SIG-M5 (cell line): Measurements from ENCODE around the gene TMEM217.
A peak's percentile ranks its signal among the peaks of the same experiment; 100 is the strongest.

Experiments used
- DNase-seq: peaks from one replicate; lab custom pipeline; 2025; lab: John Stamatoyannopoulos, UW

The TMEM217 gene

DNA sequence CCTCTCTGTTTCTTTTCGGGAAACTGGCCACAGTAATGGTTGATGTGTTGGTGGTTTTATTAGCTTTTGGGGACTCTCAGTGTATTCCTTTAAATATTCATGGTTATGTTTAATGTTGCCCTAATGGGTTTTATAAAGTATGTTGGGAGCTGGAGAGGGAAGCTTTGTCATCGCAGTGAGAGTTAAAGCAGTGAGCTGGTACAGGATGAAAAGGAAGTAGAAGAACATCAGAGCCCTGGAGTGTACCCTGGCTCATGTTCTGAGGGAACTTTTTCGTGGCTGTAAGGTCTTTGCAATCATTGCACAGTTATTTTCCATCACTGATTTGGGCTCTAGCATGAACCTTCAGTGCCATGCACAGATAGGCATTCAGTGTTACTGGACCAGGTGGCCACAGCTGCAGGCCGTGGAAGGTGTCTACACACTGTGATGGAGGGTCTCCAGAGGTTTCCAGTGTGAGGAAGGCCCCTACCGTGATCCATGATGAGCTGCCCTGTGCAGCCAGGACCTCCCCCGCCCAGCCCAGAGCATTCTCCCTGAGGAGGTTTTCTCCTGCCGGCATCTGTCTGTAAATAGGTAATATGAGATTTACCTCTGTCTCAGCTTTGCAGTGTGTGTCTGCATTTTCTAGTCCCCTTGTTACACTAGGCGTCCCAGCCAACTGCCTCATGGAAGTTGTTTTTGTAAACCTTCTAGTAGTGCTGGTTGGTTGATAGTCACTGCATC, 22.4 kb upstream of the TMEM217 start:
- no peak for DNase-seq

DNA sequence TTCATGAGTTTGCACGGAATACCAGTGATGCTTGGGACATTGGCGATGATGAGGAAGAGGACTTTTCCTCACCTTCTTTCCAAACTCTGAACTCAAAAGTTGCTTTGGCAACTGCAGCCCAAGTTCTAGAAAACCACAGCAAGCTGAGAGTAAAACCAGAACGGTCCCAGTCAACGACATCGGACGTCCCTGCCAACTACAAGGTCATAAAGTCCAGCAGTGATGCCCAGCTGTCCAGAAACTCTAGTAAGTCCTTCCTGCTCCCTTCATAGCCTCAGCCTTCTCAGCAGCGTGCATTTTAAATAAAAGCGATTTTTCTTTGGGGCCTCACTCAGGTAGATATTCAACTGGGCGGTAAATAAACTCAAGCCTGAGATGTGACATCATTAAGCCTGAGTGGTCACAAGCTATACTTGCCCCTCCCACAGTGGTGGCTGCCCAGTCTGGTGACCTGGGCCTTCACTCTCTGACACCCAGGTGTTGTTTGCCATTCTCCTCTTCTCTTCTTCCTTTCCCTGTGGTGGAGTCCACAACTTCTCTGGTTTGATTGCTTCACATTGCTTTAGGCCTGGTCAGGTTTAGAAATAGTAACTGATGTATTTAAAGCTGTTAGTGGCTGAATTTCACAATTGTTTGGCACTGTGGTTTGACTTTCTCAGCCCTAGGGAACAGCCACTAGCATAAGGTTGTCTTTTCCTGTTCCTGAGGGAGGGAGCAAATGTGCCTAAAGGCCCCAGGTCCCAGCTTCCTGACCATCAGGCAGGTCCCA, 21.6 kb upstream of the TMEM217 start:
- DNase-seq: peak; percentile 52

DNA sequence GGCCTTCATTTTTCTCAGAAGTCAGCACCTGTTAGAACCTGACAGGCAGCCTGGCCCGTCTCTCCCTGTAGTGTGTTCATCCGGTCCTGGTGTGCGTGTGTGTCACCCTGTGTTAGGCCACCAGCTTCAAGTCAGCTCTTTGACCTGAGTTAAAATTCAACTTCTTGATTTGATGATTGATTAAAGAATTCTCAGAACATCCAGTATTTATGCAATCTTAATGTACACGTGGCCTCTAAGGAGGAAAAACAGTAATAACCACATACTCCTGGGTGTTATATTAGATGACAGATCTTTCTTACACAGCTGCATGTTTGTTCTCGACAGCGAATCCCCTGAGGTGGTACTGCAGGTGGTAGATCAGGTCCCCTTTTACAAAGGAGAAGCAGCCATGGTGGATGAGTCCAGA, 19.1 kb upstream of the TMEM217 start:
- DNase-seq: no peak

DNA sequence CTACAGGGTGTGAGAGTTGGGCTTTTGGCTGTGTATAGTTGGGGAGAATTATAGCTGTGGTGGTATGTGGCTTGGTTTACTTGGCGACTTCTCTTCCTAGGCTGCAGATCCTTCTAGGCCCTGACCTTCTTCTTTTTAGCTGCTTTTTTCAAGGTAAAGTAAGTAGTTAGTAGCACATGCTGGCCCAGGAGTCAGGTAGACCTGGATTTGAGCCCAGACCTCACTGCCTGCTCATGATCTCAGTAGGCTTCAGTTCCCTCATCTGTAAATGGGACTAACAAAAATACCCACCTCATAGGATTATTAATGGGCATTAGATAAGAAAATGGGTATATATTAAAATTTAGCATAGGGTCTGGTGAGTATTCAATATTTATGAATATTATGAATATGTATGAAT, 17.4 kb upstream of the TMEM217 start:
- no peak for DNase-seq

DNA sequence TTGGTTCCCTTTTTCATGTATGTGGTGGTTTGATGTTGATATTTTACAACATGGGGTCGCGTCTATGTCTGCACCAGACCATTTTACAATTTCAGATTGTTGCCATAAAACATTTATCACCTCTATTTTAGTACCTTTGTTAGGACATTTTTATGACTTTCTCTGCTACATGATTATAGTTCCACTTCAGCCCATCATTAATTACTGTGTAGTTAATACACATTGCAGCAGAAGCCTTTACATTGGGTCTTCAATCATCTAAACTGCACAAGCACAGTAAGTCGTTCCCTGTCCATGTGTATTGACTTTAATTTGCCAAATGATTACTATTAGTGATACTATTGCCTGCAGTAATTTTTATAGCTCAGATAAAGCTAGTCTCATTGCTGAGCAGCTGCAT, 15.7 kb upstream of the TMEM217 start:
- DNase-seq: no peak

DNA sequence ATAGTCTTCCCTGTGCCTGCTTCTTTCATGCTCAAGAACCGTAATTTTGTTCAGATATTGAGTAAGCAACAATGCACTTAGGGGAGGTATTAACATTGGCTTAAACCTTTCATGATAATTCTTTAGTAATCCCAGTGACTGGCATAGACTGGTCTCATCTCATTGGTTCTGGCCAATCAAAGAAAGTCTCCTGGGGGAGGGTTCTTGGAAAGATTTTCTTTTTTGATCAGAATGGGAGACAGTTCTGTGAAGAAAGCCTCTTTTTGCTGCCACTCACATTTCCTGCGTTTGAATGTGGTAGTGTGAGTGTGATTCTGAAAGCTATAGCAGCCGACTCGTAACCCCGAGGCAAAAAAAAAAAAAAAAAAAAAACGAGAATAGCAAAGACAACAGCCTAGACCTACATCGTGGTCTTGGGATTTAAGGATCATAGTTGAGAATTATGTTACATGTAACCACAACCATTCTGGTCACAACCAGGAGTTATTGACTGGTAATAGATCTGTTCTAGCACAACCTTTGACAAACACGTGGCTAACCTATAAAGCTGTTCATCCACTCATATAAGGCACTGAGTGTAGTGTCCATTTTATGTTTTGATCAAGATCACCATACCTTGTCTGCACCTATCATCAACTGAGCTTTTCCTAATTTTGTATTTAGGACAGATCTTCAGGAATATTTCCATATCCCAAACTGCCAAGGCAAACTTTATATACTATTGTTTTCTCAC, 15.1 kb upstream of the TMEM217 start:
- no peak for DNase-seq

DNA sequence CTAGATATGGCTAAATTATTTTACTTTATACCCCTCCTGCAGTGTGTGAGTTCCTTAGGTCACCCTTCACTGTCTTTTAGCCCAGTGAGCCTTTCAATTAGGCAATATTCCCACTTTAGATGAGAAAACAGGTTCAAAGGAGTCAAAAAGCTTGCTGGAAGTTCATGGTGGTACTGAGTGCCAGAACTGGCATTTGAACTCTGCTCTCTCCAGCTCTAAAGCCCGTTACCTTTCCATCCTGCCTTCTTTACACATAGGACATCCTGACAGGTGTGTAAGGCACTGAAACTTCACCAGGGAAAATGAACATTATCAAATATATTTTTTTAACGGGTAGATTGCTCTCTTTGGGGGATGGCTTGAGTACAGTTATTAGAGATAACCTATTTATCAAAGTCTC, 11.2 kb upstream of the TMEM217 start:
- no peak for DNase-seq

DNA sequence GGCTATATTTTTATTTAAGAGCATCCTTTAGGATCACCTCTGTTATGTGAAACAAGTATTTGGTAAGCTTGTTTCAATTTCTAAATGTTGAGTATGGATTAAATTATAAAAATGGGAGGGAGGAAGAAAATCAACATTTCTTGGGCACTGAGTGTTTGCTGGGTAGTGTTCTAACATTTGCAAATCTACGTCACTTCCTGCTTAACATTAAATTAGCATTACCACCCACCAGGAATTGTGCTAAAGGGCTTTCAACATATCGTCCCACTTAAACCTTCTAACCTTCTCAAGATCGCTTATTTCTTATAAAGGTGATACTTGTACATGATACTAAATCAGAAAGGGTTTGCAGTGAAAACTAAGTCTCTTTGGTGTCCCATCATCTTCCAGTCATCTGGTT, 7.9 kb upstream of the TMEM217 start:
- no peak for DNase-seq

DNA sequence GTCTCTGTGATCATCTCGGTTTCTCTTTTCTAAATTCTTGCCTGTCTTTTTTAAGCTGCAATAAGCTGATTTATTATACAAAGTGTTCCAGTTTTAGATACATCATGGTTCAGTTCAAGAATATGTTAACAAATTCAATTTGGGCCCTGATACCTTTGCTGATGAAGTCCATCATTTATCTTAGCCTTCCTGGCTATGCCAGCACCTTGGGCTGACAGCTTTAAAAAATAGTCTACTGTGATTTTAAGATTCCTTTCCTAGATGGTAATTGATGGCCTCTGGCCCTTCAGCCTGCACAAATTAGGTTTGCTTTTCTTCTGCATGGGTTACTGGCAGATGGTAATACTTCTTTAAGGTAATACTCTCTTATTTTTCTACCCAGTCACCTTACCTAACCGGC, 7.1 kb upstream of the TMEM217 start:
- DNase-seq: no peak

DNA sequence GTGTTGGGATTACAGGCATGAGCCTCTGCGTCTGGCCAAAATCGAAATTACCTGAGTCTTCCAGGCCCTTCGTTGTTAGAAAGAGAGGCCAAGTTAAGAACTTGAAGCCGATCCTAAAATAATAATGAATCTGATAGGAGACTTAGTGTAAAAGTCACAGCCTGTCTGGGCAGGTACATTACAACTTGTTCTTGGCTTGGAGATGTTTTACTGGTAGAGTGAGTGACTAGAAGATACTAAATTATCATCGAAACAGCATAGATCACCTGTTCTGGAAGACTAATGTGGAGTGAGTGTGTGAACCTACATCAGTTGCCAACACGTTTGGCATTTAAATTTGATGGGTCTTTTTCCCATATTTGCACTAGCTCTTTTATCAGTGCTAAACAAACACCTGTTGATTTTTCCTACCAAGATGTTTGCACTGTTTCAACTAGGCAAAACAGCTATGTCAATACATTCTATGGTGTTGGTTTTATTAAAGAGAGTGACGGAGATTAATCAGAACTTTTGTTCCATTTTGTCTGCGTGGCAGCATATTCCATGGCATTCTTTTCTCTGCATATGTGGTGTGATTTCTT, 4.6 kb upstream of the TMEM217 start:
- no peak for DNase-seq

DNA sequence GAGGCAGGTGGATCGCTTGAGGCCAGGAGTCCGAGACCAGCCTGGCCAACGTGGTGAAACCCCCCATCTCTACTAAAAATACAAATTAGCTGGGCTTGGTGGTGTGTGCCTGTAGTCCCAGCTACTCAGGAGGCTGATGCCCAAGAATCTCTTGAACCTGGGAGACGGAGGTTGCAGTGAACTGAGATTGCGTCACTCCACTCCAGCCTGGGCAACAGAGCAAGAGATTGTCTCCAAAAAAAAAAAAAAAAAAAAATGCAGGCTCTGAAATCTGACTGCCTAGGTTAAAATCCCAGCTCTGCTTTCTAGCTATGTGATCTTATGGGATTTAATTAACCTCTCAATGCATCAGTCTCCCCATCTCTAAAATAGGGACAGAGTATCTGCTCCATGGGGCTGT, 3.3 kb upstream of the TMEM217 start:
- DNase-seq: no peak

DNA sequence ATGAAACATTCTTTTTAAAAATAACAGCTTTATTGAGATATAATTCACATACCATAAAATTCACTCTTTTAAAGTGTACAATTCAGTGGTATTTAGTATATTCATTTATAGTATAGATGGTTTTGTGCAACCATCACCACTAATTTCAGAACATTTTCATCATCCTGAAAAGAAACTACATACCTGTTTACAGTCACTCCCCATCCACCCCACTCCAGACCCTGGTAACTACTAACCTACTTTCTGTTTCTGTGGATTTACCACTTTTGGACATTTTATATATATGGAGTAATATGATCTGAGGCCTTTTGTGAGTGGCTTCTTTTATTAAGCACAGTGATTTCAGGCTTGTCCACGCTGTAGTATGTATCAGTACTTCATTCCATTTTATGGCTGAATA, 2.5 kb upstream of the TMEM217 start:
- no peak for DNase-seq

DNA sequence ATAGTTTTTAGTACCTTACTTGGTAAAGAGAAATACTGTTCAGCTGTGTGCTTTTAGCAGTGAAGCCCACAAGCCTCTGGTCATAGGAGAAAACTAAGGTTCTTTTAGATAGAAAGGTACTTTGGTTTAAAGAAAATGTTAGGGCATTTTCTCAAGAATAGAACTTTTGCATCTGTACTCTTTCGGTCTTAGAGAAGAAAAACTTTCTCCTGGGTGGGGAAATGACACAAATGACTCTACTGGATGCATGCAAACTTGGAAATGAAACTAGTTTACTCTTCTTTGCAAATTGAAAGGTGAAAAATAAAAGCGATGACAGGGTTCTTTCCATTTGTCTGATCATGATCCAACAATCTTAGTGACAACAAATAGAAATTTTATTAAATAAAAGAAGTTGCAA, 2.1 kb upstream of the TMEM217 start:
- no peak for DNase-seq

DNA sequence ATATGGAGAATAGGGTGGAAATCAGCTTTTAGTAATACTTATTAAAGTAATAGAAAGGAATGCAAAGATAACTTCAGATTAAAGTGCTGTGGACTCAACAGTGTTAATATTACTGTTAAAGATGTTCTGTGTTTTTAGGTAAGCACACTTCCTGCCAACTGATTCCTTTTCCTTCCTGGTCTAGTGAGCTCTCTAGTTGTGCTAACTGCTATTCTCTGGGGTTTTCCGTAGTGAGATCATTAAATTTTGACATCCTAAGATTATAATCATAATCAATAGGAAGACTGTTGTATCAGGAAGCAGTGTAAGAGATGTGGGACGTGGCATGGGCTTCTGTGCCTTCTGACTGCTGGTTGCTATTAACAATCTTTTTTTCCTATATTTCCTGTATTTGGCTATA, 1.2 kb upstream of the TMEM217 start:
- DNase-seq: no peak

DNA sequence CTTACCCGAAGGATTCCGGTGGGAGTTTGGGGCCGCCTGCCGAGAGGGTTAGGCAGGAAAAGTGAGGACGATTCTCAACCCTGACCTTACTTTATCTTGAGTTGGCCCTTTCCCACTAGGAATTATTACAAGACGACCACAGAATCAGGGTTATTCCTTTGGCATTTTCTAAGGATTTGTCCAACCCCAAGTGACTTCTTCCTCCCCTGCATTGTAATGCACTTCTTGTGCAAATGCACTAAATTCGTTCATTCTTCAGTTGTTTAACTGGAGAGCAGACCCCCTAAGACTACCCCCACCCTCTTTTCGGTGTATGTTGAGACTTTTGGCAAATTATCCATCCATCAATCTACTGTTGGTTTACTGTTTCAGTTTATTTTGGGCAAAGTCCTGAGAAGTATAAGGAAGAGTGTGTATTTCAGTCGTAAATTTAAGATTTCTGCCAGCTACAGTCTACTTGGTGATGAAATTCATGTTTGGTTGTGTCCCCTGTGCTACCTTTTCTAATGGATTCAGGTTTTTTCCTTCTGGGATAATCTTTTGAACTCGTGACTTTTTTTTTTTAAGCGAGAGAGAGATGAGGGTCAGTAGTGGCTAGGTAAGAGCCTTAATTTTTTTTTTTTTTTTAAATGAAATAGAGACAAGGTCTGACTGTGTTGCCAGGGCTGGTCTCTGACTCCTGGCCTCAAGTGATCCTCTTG, 611 bp upstream of the TMEM217 start:
- no peak for DNase-seq

DNA sequence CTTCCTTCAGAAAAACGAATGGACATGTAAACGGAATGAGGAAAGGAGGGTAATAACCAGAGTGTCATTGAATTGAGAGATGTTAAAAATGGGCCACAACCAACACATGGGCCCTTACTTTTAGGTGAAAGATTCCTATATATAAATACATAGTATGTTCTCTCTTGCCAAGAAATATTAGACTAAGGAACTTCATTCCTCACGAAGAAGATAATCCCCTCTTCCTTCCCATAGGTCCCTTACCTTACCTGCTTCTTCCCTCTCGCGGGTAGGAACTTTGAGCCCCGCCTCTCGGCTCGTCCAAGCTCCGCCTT, 667 bp downstream of the TMEM217 start:
- no peak for DNase-seq

DNA sequence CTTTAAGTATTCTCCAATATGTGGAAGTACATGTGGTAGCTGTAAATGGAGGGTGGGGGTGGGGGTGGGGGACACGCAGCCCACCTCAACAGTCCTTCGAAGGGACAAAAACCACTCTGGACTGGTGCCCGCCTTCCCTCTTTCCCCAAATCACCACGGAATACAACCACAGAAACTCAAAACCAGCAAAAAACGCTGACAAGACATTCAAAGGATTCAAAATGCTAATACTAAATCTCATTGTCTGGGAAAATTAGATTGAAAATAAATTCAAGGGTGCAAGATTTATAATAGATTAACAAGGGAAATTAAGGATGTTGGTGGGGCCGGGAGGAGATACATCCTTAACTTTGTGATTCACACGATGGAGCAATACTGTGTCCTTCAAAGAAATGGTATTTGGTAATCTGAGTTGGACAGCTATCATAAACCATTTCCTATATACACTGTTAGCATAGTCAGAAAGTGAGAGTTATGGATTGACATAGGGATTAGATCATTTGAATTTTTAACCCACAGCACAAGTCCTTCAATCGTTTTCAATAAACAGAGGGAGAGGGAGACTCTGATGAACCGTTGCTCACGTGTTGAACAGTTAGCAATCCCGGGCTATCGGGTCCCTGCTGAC, 1.1 kb downstream of the TMEM217 start:
- DNase-seq: no peak

DNA sequence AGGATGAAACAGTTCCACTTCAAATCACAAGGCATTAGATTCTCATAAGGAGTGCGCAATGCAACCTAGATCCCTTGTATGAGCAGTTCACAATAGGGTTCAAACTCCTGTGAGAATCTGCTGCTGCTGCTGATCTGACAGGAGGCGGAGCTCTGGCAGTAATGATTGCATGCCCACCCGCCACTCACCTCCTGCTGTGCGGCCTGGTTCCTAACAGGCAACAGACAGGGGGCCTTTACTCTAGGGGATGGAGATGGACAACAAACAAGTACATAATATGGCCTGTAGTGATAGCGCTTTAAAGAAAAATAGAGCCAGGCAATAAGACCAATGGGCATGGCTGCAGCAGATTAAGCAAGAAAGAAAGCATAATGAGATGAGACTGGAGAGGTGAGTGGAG, 3.1 kb downstream of the TMEM217 start:
- DNase-seq: no peak

DNA sequence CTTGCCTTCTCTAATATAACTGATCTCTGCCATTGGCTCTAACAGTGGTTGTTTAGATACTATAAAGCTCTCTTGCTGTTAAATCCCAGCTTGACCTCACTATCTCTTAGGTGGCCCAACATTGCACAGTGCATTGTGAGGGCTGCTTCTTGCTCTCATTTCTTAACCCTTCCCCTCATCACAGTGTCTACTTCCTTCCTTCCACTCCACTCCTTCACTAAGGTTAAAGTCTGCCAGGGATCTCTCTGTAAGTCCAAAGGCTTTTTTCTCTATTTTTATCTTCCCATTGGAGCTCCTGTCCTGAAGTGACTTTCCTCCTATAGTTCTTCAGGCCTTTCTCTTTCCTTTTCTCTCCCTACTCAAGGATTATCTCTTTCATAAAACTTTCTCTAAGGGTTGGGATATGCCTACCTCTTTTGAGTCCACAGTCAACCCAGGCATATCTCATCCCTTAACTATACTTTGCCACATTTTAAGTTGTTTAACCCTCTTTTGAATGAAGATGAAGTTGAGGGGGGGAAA, 4.4 kb downstream of the TMEM217 start:
- DNase-seq: no peak

DNA sequence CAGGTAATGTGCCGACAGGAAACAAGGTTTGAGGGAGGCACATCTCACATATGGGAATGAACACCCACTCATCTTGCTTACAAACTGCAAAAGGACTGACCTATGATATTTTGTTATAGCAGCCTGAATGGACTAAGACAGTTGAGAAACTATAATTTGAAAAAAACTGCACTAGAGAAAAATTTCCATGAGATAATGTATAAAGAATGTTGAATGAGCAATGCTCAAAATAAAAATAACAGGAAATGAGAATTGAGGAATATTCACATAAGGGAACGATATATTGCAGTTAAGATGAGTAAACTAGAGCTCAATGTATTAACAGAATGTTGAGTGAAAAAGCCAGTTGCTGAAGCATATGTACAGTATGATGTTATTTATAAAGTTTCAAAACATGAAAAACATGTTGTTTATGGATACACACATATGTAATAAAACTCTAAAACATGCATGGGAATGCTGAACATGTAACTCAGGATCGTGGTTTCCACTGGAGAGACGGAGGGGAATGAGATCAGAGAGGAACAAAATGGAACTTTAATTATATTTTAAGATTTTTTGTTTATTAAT, 6.6 kb downstream of the TMEM217 start:
- DNase-seq: no peak
